Measurements from ENCODE around the gene TFR2.

GRCh38 chr7:100677308-100678267, 36.2 kb upstream of the TFR2 start:
- peak; percentile 19 for TF ChIP-seq POLR2A (IDR thresholded peaks at IDR 0.05; ENCODE audit: low read depth, low read length)
- TF ChIP-seq EZH2 (IDR thresholded peaks at IDR 0.05; ENCODE audit: borderline replicate concordance, low read depth, low read length, severe bottlenecking), result no peak
- TF ChIP-seq, protein P1, sequence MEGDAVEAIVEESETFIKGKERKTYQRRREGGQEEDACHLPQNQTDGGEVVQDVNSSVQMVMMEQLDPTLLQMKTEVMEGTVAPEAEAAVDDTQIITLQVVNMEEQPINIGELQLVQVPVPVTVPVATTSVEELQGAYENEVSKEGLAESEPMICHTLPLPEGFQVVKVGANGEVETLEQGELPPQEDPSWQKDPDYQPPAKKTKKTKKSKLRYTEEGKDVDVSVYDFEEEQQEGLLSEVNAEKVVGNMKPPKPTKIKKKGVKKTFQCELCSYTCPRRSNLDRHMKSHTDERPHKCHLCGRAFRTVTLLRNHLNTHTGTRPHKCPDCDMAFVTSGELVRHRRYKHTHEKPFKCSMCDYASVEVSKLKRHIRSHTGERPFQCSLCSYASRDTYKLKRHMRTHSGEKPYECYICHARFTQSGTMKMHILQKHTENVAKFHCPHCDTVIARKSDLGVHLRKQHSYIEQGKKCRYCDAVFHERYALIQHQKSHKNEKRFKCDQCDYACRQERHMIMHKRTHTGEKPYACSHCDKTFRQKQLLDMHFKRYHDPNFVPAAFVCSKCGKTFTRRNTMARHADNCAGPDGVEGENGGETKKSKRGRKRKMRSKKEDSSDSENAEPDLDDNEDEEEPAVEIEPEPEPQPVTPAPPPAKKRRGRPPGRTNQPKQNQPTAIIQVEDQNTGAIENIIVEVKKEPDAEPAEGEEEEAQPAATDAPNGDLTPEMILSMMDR (IDR thresholded peaks at IDR 0.05; ENCODE audit: extremely low read depth in 1 of 2, insufficient read depth in 1 of 2, low read depth in 1 of 2, low read length in 2 of 2), result no peak
- TF ChIP-seq POLR2AphosphoS5 (IDR thresholded peaks at IDR 0.05; ENCODE audit: insufficient read depth, low read depth, low read length), result no peak
- no peak for TF ChIP-seq MAX (IDR thresholded peaks at IDR 0.05; ENCODE audit: insufficient read depth, insufficient read length)
- no peak for TF ChIP-seq FOS (IDR thresholded peaks at IDR 0.05; ENCODE audit: borderline replicate concordance, insufficient read depth, low read length)
- TF ChIP-seq MYC (IDR thresholded peaks at IDR 0.05; ENCODE audit: low read depth, low read length), result no peak
- no peak for TF ChIP-seq JUN (IDR thresholded peaks at IDR 0.05; ENCODE audit: borderline replicate concordance, insufficient read depth, insufficient read length, low read depth)
